ENCODE data around the gene MAG.

DNA sequence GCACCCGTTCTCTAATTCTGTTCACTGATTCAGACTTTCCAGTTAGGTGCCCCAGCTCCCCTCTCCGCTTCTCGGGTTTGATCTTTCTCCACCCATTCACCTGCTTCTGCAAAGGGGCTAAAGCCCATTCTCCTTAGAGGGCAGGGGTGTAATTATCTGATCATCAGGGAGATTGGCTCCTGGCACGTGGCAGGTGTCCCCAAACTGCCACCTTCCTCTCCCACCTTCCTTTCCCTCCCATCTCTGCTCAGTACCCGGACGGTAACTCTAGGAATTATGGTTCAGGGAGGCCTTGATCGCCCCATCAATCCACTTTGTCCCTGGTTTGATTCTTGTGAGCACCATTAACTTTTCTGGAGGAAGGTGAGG, 56.0 kb downstream of the MAG start:
- TF ChIP-seq, protein P1, sequence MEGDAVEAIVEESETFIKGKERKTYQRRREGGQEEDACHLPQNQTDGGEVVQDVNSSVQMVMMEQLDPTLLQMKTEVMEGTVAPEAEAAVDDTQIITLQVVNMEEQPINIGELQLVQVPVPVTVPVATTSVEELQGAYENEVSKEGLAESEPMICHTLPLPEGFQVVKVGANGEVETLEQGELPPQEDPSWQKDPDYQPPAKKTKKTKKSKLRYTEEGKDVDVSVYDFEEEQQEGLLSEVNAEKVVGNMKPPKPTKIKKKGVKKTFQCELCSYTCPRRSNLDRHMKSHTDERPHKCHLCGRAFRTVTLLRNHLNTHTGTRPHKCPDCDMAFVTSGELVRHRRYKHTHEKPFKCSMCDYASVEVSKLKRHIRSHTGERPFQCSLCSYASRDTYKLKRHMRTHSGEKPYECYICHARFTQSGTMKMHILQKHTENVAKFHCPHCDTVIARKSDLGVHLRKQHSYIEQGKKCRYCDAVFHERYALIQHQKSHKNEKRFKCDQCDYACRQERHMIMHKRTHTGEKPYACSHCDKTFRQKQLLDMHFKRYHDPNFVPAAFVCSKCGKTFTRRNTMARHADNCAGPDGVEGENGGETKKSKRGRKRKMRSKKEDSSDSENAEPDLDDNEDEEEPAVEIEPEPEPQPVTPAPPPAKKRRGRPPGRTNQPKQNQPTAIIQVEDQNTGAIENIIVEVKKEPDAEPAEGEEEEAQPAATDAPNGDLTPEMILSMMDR (IDR thresholded peaks at IDR 0.05), result no peak
- TF ChIP-seq EP300 (IDR thresholded peaks at IDR 0.05), result no peak

Measured in esophagus muscularis mucosa (tissue), 3 donors.